GM19438 (cell line): ENCODE results near the gene FLVCR2.

Experiments used
- ATAC-seq: cut with Tn5 transposase; IDR thresholded peaks from one replicate; pipeline ENCODE4 v1.9.1; 2021; ENCODE audit warnings: low read depth; ENCODE audit not compliant: unreplicated experiment

The FLVCR2 gene, protein sequence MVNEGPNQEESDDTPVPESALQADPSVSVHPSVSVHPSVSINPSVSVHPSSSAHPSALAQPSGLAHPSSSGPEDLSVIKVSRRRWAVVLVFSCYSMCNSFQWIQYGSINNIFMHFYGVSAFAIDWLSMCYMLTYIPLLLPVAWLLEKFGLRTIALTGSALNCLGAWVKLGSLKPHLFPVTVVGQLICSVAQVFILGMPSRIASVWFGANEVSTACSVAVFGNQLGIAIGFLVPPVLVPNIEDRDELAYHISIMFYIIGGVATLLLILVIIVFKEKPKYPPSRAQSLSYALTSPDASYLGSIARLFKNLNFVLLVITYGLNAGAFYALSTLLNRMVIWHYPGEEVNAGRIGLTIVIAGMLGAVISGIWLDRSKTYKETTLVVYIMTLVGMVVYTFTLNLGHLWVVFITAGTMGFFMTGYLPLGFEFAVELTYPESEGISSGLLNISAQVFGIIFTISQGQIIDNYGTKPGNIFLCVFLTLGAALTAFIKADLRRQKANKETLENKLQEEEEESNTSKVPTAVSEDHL

DNA sequence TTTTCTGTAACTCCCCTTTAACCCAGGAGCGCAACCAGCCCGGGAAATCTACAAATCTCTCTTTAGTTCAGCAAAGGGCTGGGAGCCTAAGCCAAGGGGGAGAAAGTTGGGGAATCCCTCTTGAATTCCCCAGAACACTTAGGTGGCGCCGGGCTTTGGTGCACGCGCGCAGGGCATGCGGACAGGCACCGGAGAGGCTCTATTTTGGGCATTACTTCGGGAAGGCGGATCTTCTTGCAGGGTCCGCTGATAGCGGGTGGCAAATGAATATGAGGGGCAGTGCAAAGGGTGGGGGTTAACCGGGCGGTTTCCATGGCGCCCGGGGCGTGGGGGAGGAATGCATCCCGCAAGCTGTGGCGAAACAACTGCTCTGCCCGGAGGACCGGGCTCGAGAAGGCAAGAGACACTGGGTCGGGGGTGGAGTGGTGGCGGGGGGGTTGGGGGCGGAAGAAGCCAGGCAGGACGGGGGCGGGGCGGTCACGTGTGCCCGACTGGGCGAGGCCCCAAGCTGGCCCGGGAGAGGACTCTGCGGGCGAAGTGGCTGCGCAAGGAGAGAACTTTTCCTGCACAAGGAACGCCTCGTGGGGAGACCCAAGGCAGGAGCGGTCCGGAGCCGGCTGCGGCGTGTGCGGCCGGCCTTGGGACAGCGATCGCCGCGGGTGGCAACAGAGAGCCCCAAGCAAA lies at the start of gene FLVCR2:
Gene FLVCR2 (plus strand): TSS at position 519 of the 684 bp plus-strand sequence. CDS start 353 bp downstream, outside the sequence.
- peak; percentile 32 for ATAC-seq

DNA sequence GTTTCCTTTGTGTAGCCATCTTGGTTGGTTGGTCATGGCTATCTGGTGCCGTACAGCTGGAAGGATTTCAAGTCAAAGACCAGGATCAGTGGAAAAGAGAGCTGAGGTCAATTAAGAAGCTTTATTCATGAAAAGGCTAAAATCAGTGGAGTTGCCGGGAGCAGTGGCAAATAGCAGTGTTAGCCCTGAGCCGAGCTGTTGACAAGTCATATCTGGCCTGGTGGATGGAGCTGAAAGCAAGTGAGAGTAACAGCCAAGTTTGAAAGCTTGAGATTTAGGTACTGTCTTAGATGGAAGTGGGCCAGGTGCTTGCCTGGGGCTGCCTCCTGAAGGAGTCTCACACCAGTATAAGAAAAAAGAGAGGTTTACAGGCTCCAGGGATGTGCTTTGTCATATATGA lies 47.2 kb upstream of the FLVCR2 start:
- no peak for ATAC-seq

DNA sequence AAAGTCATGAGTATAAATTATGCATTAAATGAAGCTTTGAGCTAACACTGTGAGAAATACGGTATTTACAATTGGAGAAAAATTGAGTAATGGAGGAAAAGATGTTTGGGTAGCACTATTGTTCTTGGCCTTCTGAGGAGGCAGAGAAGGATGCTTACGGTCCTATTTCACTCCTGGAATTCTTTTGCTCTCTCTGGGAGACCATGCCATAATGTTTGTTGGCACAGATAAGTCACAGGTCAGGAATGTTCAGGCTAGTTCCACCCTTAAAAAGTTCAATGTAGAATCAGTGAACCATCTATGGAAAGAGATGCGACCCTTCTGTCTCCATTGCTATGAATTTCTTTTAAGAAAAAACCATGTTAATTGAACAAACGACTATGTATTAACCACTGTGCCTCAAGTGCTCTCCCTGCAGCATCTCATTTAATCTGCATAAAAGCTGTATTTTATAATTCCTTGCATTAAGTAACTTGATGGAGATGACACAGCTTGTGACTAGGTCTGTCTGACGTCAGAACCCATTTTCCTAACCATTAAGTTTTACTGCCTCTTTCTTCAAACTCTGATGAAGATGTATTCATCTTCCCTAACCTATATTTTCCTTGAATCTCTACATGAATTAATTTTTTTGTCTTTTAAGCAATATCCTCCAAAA lies 46.6 kb upstream of the FLVCR2 start:
- ATAC-seq = no peak

DNA sequence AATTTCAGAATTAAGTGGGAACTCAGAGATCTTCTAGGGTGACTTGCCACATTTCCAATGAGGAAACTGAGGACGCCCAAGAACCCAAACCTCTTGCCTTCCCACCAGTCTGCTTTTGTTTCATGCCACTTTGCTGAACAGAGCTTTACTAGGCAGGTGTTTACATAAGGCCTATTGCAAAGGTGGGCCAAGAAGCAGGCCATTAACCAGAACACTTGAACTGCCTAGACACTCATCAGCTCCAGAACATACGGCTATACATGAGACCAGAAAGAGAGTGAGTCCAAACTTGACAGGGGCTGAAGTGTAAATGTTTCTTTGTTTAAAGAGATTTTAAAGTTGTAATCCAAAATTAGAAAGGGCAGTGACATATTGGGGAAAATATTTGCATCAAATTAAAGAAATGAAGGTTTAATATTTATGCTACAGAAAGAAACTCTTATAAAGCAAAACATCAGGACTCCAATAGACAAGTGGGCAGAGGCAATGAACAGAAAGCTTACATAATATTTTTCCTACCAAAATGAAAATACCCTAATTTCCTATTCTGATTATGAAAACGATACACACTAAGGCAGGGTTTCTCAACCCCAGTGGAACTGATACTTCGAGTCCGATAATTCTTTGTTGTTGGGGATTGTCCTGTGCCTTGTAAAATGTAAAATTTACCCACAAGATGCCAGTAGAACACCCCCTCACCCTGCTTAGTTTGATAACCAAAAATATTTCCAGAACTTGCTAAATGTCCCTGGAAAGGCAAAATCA lies 44.4 kb upstream of the FLVCR2 start:
- ATAC-seq = no peak

DNA sequence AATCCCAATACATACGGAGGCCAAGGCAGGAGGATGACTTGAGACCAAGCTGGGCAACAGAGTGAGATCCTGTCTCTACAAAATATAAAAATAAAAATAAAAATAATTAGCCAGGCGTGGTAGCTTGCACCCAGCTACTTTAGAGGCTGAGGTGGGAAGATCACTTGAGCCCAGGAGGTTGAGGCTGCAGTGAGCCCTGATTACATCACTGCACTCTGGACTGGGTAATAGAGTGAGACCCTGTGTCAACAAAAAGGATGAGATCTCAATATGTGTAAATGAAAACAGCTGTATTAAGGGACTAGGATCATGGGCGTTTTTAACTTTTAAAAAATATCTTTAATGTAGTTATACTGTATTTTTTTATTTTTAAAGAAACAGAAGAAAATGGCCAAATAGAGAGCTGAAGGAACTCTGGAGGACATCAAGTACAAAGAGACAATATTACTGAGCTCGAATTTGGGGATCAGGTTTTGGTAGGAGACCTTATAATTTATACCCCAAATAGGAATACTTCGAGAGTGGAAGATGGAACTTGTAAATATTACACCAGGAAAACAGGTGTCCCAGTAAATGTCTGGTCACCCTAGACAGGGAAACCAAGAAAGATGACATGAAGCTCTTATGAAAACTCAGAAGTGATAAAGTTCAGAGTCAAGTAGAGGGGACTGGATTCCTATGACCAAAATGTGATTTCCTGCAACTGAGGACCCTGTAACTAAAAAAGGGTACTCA lies 43.1 kb upstream of the FLVCR2 start:
- ATAC-seq = no peak

DNA sequence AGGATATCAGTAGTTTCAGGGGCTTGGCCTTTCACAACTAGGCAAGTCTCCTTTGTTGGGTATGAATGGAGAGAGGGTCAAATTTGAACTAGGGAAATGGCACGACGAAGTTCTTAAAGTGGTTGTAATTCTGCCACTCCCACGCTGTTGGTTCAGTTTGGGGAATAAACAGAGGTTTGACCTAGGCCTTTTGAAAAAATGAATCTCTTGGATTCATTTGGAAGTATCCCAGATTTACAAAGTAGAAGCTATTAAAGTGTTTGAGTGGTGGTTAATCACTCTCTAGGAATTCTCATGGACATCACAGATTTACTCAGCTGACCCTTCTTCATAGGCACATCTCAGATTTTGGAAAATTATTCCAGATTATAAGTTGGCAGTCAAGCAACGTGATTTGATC lies 41.3 kb upstream of the FLVCR2 start:
- ATAC-seq = no peak

DNA sequence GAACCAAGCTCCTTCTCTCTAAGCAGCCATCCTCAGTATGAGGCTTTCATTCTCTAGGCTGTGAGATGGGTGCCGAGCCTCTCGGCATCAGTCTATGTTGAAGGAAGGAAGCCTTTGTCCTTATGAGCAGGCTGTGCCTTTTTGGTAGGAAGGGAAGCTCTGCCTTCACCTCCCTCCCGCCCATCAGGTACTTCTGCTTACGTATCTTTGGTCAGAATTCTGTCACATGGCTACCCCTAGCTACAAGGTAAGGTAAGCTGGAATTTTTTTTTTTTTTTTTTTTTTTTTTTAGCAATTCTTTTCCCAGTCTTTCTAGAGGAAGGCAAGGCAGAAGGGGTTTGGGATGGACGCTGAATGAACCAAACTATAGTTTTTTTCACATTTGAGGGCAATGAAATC lies 39.3 kb upstream of the FLVCR2 start:
- no peak for ATAC-seq

DNA sequence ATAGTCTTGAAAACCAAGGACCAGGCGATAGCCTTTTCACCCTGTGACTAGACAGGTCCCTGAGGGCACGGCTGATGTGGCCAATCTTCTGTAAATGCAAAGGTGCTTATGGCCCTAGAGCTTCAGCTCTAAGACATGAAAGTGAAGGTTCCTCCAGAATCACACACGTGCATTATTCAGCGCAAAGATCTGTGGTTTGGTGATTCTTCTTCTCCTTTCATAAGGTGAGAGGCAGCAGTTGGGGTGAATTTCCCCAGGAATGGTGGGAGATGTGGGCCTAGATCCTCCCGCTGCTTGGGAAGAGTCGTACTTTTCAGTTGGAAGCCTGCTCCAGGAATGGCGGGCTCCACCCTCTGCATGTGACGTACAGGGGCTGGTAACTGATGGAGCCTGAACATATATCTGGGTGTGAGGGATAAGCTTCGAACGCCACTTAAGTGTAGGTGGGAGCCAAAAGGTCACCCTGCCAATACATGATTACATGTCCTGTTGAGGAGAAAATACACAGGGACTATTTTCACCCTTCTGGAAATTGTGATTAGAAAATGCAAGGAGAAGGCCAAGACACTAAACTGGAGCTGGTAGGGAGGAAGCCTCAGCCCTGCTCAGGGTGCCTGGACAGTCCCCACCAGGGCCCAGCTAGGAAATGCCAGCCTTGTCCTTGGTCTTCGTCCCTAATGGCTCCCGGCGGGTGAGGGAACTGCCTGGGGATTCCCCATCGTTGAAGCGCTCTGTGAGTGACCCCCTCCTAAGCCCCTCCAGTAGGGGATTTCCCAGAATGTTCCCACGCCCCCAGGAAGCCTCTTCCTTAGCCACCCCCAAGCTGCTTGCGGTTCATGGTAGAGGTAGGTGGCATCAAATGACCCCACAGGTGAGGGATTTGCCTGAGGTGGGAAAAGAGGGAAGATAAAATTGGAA lies 38.6 kb upstream of the FLVCR2 start:
- ATAC-seq = no peak

DNA sequence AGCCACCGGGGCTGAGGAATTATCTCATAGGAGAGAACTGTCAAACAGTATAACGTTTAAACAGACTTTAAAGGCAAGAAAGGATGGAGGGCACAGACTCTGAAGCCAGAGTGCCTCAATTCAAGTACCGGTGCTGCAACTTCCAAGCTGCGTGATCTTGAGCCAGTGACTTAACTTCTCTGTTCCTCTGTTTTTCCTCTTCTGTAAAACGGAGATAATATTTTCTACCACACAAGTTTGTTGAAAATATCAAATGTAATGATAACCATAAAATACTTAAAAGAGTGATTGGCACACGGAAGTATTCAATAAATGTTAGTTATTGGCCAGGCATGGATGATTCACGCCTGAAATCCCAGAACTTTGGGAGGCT lies 38.0 kb upstream of the FLVCR2 start:
- ATAC-seq = no peak

DNA sequence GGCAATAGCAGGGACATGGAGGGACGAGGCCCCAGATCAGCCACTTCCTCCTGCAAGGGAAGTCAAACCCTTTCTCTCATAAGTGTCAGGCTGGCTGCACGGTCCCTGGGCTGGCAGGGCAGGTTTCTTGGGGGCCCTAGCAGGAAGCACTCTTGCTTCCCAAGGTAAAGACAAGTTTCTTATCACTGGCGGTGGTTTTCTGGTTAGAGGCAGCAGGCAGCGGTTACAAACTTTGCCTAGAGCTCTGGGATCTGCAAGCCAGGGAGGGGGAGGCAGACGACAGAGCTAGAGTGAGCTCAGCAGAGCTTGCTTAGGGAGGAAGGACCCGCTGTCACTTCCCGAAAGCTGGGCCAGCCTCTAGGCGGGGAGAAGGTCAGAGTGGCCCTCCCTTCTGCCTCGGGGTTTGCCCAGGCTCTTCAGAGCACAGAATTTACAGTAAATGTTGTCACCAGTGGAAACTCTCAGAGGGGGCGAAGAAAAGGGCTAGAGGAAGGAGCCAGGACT lies 35.8 kb upstream of the FLVCR2 start:
- peak; percentile 63 for ATAC-seq

DNA sequence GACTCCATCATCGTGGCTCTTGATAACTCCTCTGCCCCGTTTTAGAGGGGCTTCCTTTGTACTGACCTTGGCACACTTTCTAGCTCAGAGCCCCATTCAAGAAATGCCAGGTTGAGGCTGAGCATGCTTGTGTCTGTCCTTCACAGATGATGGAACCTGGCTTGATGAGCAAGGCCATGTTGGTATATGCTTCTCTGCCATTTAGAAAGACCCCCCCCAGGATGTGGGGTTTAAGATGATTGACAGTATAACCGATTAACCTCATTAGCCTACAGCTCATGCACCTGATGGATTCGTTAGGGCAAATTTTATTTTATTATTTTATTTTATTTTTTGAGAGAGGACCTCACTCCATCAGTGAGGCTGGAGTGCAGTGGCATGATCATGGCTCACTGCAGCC lies 35.2 kb upstream of the FLVCR2 start:
- ATAC-seq = no peak

DNA sequence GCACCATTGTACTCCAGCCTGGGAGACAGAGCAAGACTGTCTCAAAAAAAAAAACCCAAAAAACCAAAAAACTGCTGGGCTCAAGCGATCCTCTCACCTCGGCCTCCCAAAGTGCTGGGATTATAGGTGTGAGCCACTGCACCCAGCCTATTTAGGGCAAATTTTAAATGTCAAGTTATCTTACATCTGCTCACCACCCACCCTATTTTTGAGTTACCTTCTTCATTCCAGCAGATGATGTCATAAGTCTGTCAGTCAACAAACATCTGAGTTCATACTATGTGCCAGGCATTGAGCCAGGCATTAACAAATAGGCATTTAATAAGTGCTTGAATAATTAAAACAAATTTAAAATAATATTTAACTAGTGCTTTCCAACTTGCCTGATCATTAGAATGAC lies 34.6 kb upstream of the FLVCR2 start:
- ATAC-seq = no peak

DNA sequence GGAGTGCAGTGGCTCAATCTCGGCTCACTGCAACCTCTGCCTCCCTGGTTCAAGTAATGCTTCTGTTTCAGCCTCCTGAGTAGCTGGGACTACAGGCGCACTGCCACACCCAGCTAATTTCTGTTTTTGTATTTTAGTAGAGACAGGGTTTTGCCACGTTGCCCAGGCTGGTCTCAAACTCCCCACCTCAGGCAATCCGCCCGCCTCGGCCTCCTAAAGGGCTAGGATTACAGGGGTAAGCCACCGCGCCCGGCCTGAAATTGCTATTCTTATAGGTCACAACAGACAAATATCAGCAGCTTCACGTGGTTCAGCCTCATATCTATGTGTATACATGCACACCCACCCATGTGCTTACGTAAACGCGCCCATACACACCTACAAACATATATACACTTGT lies 32.5 kb upstream of the FLVCR2 start:
- ATAC-seq = no peak

DNA sequence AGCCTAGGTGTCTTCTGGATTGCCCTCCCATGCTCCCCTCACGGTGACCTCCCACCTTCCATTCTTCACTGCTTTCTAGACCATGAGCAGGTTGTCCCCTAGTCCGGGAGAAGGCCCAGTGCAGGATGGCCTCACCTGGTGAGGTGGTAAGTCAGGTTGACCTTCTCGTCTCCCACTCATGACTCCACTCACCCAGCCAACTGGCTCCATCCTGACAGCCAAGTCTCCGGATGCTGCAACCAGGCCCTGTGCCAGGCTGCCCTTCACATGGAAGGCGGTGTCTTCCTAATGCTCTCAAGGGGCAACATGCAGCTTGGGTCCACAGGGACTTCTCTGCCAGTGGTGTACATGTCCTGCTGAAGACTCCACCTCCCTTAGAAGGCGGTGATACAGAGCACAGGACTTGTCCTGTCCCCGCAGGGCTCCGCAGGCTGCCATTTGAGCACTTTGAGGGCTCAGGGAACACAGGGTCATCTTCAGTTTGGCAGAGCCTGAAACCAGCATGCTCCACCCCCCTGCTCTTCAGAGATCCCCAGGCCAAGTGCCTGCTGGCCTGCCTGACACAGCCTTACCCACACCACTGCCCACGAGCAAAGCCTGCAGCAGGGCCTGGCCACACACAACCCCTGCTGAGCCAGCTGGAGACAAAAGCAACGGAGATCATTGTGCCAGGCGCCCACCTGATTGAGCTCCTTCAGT lies 30.7 kb upstream of the FLVCR2 start:
- no peak for ATAC-seq

DNA sequence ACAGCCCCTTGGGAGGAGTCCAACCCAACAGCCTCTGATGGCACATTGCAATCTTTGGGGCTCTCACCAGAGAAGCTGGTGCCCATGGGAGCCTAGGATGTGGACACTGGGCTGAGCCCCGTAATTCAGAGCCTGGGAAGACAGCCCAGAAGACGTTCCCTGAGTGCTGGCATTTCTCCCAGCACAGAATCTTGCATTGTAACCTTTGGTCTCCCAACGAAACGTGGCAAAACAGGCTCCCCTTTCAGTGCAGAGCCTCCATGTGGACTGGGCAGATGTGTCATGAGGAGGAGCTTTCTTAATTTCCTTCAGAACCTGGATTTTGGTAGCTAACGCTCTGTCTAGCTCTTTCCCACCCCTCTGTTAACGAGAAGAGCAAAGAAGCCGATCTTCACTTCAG lies 29.9 kb upstream of the FLVCR2 start:
- no peak for ATAC-seq

DNA sequence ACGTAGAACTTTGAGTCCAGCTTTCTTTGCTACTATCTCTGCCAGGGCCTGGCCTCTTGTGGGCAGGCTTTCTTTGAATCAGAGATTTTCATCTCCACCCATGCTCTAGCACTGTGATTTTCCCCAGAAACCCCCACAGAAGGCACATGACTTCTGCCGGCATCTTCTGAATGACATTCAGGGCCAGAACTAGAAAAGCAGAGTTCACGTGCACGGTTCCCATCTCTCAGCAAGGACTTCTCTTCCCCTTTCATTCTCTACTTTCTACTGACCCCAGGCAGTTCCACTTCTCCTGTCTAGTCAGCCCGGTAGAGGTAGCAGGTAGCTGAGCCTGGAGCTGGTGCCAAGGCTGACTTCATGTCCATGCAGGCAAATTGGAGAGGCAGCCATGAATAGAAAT lies 29.3 kb upstream of the FLVCR2 start:
- ATAC-seq = peak; percentile 61

DNA sequence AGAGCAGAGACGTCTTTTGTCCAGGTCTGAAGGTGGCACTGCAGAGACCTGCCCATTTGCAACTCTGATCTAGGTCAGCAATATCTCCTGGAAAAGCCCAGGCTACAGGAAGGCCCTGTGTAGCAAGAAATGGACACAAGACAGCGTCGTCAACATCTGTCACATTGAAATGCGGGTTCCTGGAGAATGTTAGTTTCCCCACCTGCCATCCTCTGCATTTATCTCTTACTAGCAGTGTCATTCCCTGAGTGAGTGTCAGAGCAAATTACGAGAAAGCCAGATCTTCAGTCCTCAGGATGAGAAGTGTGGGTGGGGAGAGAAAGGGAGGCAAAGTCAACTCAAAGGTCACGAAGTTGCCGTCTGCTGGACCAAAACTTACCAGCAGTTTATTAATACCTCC lies 27.4 kb upstream of the FLVCR2 start:
- no peak for ATAC-seq

DNA sequence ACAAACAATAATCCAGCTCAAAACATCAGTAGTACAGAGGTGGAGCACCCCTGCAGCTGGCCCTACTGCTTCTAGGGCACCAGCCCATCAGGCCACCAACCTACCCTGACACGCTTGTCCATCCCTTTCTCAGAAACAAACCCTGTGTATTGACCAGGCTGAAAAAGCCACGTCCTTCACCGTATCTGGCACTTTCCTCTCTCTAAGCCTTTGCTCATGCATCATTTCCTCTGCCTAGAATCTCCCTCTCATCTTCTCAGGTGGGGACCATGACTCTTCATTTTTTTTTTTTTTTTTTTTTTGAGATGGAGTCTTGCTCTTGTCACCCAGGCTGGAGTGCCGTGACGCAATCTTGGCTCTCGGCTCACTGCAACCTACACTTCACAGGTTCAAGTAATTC lies 25.3 kb upstream of the FLVCR2 start:
- ATAC-seq = no peak
